GM21723 (cell line): ENCODE measurements around the gene DPYSL4.

Experiments used
- ATAC-seq: cut with Tn5 transposase; IDR thresholded peaks from one replicate; pipeline ENCODE4 v1.9.1; 2021; ENCODE audit warnings: mild to moderate bottlenecking, moderate library complexity; ENCODE audit not compliant: unreplicated experiment

DPYSL4 gene

GRCh38 chr10:132193907-132194552 lies 7.3 kb downstream of the DPYSL4 start:
- ATAC-seq = no peak

- no peak for ATAC-seq
Measured at GRCh38 chr10:132194726-132195125, 8.0 kb downstream of the DPYSL4 start.

GRCh38 chr10:132195366-132196075 lies 8.8 kb downstream of the DPYSL4 start:
- no peak for ATAC-seq

GRCh38 chr10:132196178-132197113 lies 9.7 kb downstream of the DPYSL4 start:
- ATAC-seq = no peak

GRCh38 chr10:132197271-132198067 lies 10.7 kb downstream of the DPYSL4 start:
- no peak for ATAC-seq

GRCh38 chr10:132198068-132198370 lies 11.3 kb downstream of the DPYSL4 start:
- no peak for ATAC-seq

GRCh38 chr10:132198381-132199181 lies 11.8 kb downstream of the DPYSL4 start:
- no peak for ATAC-seq

GRCh38 chr10:132199268-132199853 lies 12.6 kb downstream of the DPYSL4 start:
- no peak for ATAC-seq

GRCh38 chr10:132199854-132200311 lies 13.1 kb downstream of the DPYSL4 start:
- ATAC-seq = no peak

- no peak for ATAC-seq
Measured at GRCh38 chr10:132200344-132201110, 13.8 kb downstream of the DPYSL4 start.

- no peak for ATAC-seq
Measured at GRCh38 chr10:132201111-132201969, 14.6 kb downstream of the DPYSL4 start.

GRCh38 chr10:132202070-132202970 lies 15.6 kb downstream of the DPYSL4 start:
- ATAC-seq = no peak

- ATAC-seq = no peak
Measured at GRCh38 chr10:132203256-132204077, 16.7 kb downstream of the DPYSL4 start.

GRCh38 chr10:132204078-132204780 lies 17.5 kb downstream of the DPYSL4 start:
- no peak for ATAC-seq

- no peak for ATAC-seq
Measured at GRCh38 chr10:132204781-132205473, 18.2 kb downstream of the DPYSL4 start.
